ENCODE data around the gene BEND6.

- no peak for TF ChIP-seq POLR2A (IDR thresholded peaks at IDR 0.05)
- TF ChIP-seq, protein P1, sequence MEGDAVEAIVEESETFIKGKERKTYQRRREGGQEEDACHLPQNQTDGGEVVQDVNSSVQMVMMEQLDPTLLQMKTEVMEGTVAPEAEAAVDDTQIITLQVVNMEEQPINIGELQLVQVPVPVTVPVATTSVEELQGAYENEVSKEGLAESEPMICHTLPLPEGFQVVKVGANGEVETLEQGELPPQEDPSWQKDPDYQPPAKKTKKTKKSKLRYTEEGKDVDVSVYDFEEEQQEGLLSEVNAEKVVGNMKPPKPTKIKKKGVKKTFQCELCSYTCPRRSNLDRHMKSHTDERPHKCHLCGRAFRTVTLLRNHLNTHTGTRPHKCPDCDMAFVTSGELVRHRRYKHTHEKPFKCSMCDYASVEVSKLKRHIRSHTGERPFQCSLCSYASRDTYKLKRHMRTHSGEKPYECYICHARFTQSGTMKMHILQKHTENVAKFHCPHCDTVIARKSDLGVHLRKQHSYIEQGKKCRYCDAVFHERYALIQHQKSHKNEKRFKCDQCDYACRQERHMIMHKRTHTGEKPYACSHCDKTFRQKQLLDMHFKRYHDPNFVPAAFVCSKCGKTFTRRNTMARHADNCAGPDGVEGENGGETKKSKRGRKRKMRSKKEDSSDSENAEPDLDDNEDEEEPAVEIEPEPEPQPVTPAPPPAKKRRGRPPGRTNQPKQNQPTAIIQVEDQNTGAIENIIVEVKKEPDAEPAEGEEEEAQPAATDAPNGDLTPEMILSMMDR (IDR thresholded peaks at IDR 0.05): no peak
These were observed 20.0 kb upstream of the BEND6 start for GRCh38 chr6:56934876-56935275.
